NCI-H345 treated with DMSO at 0.1 percent for 48 hours (cell line): Measurements from ENCODE around the gene MAGI2.
A peak's percentile ranks its signal among the peaks of the same experiment; 100 is the strongest.

ENCODE experiments used
- DNase-seq: peaks from one replicate; lab custom pipeline; 2025; ENCODE audit not compliant: unreplicated experiment; lab: John Stamatoyannopoulos, UW

Gene MAGI2

GRCh38 chr7:78967046-78967445 is 486.4 kb downstream of the MAGI2 start:
- no peak for DNase-seq

GRCh38 chr7:78959477-78959876 is 494.0 kb downstream of the MAGI2 start:
- DNase-seq, result no peak

GRCh38 chr7:78955329-78955728 is 498.1 kb downstream of the MAGI2 start:
- DNase-seq, result no peak

- DNase-seq, result no peak
Observed at GRCh38 chr7:78953726-78954363, 499.6 kb downstream of the MAGI2 start.

GRCh38 chr7:78953090-78953489 is 500.4 kb downstream of the MAGI2 start:
- DNase-seq, result no peak

- peak; percentile 35 for DNase-seq
Observed at GRCh38 chr7:78939669-78940068, 513.8 kb downstream of the MAGI2 start.

- DNase-seq, result no peak
Observed at GRCh38 chr7:78924581-78924980, 528.9 kb downstream of the MAGI2 start.

GRCh38 chr7:78912781-78913180 is 540.7 kb downstream of the MAGI2 start:
- no peak for DNase-seq

- DNase-seq, result no peak
Observed at GRCh38 chr7:78906735-78907134, 546.7 kb downstream of the MAGI2 start.

- no peak for DNase-seq
Observed at GRCh38 chr7:78905436-78905835, 548.0 kb downstream of the MAGI2 start.

- DNase-seq, result no peak
Observed at GRCh38 chr7:78904983-78905382, 548.5 kb downstream of the MAGI2 start.

- no peak for DNase-seq
Observed at GRCh38 chr7:78901566-78901965, 551.9 kb downstream of the MAGI2 start.

- DNase-seq, result no peak
Observed at GRCh38 chr7:78900806-78901205, 552.7 kb downstream of the MAGI2 start.

- no peak for DNase-seq
Observed at GRCh38 chr7:78895393-78895792, 558.1 kb downstream of the MAGI2 start.

- DNase-seq, result no peak
Observed at GRCh38 chr7:78879206-78879605, 574.3 kb downstream of the MAGI2 start.

- DNase-seq, result no peak
Observed at GRCh38 chr7:78873117-78873516, 580.4 kb downstream of the MAGI2 start.

GRCh38 chr7:78864339-78864738 is 589.1 kb downstream of the MAGI2 start:
- no peak for DNase-seq

GRCh38 chr7:78863281-78863680 is 590.2 kb downstream of the MAGI2 start:
- DNase-seq, result no peak

GRCh38 chr7:78862411-78862900 is 591.0 kb downstream of the MAGI2 start:
- DNase-seq, result no peak

GRCh38 chr7:78852951-78853350 is 600.5 kb downstream of the MAGI2 start:
- no peak for DNase-seq

- no peak for DNase-seq
Observed at GRCh38 chr7:78850093-78850740, 603.2 kb downstream of the MAGI2 start.

- DNase-seq, result no peak
Observed at GRCh38 chr7:78845155-78845554, 608.3 kb downstream of the MAGI2 start.

GRCh38 chr7:78842068-78842467 is 611.4 kb downstream of the MAGI2 start:
- DNase-seq, result no peak
